ENCODE data around the gene THSD7A. TPM values are rescaled to one million over a fixed set of nuclear protein-coding genes. Genes with fewer than 3 reads are reported as not detected.

THSD7A gene
- polyA plus RNA-seq, 1 donor from 2014 or later = 18.5 TPM

DNA sequence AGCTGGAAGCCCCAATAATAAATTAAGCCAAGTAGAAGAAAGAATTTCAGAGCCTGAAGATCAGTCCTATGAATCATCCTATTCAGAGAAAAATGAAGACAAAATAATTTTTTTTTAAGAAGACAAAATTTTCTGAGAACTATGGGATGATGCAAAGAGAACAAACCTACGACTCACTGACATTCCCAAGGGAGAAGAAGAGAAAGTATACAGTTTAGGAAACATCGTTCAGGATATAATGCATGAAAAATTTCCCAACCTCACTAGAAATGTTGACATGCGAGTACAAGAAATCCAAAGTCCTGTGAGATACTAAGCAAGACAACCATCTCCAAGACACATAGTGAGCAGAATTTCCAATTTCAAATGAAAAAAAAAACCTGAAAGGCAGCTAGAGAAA, 150.5 kb downstream of the THSD7A start:
- Histone ChIP-seq H3F3A (ENCODE audit: insufficient read depth, low read length, poor library complexity, severe bottlenecking) (no peaks in the 10 kb centered on the region), H3K27me3 (ENCODE audit: insufficient read depth, low read depth, low read length) (no peaks in the 10 kb centered on the region), H3K9ac (ENCODE audit: low read length) (no peak overlapping the region), H3K9me3 (ENCODE audit: low read length) (peaks cover 3% of the 10 kb centered on the region), H2AFZ (ENCODE audit: low read depth, low read length) (no peak overlapping the region), H3K4me3 (ENCODE audit: low read length) (no peak overlapping the region), H3K4me2 (ENCODE audit: low read length) (no peak overlapping the region), H3K27ac (ENCODE audit: low read length) (no peak overlapping the region), H3K79me2 (replicated peaks; ENCODE audit: insufficient read depth, low read length) (no peaks in the 10 kb centered on the region), H4K20me1 (ENCODE audit: insufficient read depth) (no peaks in the 10 kb centered on the region), H3K36me3 (ENCODE audit: insufficient read depth, low read length) (no peaks in the 10 kb centered on the region), H3K9me2 (ENCODE audit: insufficient read depth, low read length) (no peaks in the 10 kb centered on the region)
- TF ChIP-seq TAF1 (IDR thresholded peaks at IDR 0.05; ENCODE audit: low read depth) = no peak
- no peak for TF ChIP-seq MXI1 (conservative IDR thresholded peaks at IDR 0.05; ENCODE audit: poor library complexity, severe bottlenecking)
- no peak for TF ChIP-seq EZH2 (IDR thresholded peaks at IDR 0.05; ENCODE audit: borderline replicate concordance, insufficient read depth, low read length, poor library complexity, severe bottlenecking)
- TF ChIP-seq POLR2AphosphoS5 (IDR thresholded peaks at IDR 0.05) = no peak
- TF ChIP-seq SMC3 (conservative IDR thresholded peaks at IDR 0.05; ENCODE audit: poor library complexity) = no peak
- no peak for TF ChIP-seq EP300 (conservative IDR thresholded peaks at IDR 0.05; ENCODE audit: poor library complexity, severe bottlenecking)
- TF ChIP-seq, protein P1, sequence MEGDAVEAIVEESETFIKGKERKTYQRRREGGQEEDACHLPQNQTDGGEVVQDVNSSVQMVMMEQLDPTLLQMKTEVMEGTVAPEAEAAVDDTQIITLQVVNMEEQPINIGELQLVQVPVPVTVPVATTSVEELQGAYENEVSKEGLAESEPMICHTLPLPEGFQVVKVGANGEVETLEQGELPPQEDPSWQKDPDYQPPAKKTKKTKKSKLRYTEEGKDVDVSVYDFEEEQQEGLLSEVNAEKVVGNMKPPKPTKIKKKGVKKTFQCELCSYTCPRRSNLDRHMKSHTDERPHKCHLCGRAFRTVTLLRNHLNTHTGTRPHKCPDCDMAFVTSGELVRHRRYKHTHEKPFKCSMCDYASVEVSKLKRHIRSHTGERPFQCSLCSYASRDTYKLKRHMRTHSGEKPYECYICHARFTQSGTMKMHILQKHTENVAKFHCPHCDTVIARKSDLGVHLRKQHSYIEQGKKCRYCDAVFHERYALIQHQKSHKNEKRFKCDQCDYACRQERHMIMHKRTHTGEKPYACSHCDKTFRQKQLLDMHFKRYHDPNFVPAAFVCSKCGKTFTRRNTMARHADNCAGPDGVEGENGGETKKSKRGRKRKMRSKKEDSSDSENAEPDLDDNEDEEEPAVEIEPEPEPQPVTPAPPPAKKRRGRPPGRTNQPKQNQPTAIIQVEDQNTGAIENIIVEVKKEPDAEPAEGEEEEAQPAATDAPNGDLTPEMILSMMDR (IDR thresholded peaks at IDR 0.05; ENCODE audit: poor library complexity, severe bottlenecking) = no peak
- TF ChIP-seq RAD21 (conservative IDR thresholded peaks at IDR 0.05) = no peak
- TF ChIP-seq, protein P2, sequence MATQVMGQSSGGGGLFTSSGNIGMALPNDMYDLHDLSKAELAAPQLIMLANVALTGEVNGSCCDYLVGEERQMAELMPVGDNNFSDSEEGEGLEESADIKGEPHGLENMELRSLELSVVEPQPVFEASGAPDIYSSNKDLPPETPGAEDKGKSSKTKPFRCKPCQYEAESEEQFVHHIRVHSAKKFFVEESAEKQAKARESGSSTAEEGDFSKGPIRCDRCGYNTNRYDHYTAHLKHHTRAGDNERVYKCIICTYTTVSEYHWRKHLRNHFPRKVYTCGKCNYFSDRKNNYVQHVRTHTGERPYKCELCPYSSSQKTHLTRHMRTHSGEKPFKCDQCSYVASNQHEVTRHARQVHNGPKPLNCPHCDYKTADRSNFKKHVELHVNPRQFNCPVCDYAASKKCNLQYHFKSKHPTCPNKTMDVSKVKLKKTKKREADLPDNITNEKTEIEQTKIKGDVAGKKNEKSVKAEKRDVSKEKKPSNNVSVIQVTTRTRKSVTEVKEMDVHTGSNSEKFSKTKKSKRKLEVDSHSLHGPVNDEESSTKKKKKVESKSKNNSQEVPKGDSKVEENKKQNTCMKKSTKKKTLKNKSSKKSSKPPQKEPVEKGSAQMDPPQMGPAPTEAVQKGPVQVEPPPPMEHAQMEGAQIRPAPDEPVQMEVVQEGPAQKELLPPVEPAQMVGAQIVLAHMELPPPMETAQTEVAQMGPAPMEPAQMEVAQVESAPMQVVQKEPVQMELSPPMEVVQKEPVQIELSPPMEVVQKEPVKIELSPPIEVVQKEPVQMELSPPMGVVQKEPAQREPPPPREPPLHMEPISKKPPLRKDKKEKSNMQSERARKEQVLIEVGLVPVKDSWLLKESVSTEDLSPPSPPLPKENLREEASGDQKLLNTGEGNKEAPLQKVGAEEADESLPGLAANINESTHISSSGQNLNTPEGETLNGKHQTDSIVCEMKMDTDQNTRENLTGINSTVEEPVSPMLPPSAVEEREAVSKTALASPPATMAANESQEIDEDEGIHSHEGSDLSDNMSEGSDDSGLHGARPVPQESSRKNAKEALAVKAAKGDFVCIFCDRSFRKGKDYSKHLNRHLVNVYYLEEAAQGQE (IDR thresholded peaks at IDR 0.05; ENCODE audit: borderline replicate concordance) = no peak

DNA sequence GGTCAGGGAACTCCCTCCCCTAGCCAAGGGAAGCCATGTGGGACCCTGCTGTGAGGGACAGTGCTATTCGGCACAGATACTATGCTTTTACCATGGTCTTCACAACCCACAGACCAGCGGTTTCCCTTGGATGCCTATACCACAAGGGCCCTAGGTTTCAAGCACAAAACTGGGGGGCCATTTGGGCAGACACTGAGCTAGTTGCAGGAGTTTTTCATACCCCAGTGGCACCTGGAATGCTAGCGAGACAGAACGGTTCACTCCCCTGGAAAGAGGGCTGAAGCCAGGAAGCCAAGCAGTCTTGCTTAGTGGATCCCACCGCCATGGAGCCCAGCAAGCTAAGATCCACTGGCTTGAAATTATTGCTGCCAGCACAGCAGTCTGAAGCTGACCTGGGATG, 156.8 kb downstream of the THSD7A start:
- no peaks in the 10 kb centered on the region for H3K9me2 ChIP-seq (ENCODE audit: insufficient read depth, low read length)
- no peaks in the 10 kb centered on the region for H3K36me3 ChIP-seq (ENCODE audit: insufficient read depth, low read length)
- no peak overlapping the region for H3K9ac ChIP-seq (ENCODE audit: low read length)
- H2AFZ ChIP-seq (ENCODE audit: low read depth, low read length) = no peak overlapping the region
- TF ChIP-seq SMC3 (conservative IDR thresholded peaks at IDR 0.05; ENCODE audit: poor library complexity) (no peak), EZH2 (IDR thresholded peaks at IDR 0.05; ENCODE audit: borderline replicate concordance, insufficient read depth, low read length, poor library complexity, severe bottlenecking) (no peak), EP300 (conservative IDR thresholded peaks at IDR 0.05; ENCODE audit: poor library complexity, severe bottlenecking) (no peak), POLR2AphosphoS5 (IDR thresholded peaks at IDR 0.05) (no peak), TAF1 (IDR thresholded peaks at IDR 0.05; ENCODE audit: low read depth) (no peak), MXI1 (conservative IDR thresholded peaks at IDR 0.05; ENCODE audit: poor library complexity, severe bottlenecking) (no peak)
- TF ChIP-seq, protein P1 (IDR thresholded peaks at IDR 0.05; ENCODE audit: poor library complexity, severe bottlenecking) = no peak
- TF ChIP-seq, protein P2 (IDR thresholded peaks at IDR 0.05; ENCODE audit: borderline replicate concordance) = no peak
- no peak overlapping the region for H3K4me2 ChIP-seq (ENCODE audit: low read length)
- no peaks in the 10 kb centered on the region for H4K20me1 ChIP-seq (ENCODE audit: insufficient read depth)
- H3K27me3 ChIP-seq (ENCODE audit: insufficient read depth, low read depth, low read length) = no peaks in the 10 kb centered on the region
- peaks cover 3% of the 10 kb centered on the region for H3K9me3 ChIP-seq (ENCODE audit: low read length)
- no peak overlapping the region for H3K4me3 ChIP-seq (ENCODE audit: low read length)
- H3K27ac ChIP-seq (ENCODE audit: low read length) = no peak overlapping the region
- H3K79me2 ChIP-seq (replicated peaks; ENCODE audit: insufficient read depth, low read length) = no peaks in the 10 kb centered on the region
- no peaks in the 10 kb centered on the region for H3F3A ChIP-seq (ENCODE audit: insufficient read depth, low read length, poor library complexity, severe bottlenecking)
